Brain pericyte (primary cell): ENCODE data around the gene OGT.
"Not testable (repeated sequence)": the region's sequence is repeated elsewhere in the genome, so short reads cannot be mapped to it uniquely, and the experiment has no call there.

Source experiments
- DNase-seq: peaks from one replicate; pipeline ENCODE4 v3.0.0-alpha.2; 2012; ENCODE audit warnings: low read depth, low spot score

Gene OGT

DNA sequence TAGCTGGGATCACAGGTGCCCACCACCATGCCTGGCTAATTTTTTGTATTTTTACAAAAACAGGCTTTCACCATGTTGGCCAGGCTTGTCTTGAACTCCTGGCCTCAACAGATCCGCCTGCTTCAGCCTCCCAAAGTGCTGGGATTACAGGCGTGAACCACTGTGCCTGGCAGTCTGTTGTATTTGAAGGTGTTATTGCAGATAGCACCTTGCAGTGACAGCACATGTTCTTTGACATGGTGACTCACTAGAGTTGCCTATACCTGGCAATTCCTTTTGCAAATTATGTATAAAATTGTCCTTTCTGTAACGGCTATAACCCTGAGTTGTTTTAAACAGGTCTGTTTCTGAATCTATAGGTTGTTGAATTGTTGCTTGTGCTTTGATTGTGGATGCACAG, 7.9 kb downstream of the OGT start:
- DNase-seq = no peak

DNA sequence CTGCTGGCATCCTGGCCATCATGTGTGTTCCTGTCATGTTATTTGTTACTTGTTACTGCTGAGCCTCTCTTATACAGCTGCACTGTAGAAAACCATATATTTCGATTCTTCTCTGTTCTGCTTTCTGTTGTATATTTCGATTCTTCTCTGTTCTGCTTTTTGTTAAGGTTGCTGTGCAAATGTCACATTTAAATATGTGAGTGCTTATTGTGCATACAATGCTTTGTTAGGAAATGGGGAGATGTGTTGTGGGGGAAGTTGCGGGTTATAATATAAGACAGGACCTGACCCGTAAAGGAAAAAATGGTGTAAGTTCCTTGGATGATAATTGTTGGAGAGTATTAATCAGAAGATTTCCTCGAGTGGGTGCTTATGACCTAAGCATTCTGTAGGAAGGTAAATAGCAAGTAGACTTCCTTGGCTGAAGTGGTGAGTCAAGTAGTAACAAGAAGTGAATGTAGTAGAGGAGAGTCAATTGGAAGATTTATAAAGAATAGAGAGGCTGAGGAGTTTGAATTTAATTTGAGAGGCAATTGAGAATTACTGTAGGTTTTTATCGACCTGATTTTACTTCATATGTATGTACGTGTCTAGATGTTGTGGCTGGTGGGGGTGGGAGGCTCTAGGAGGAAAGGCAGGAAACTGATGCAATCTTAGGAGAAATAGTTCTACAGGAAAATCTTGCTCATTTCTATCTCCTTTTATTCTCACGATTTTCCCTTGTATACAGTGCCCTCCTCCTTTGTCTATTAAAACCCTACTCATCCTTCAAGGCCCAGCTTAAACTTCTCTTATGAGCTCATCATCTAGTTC, 8.5 kb downstream of the OGT start:
- no peak for DNase-seq

GRCh38 chrX:71542411-71542810, 9.5 kb downstream of the OGT start:
- no peak for DNase-seq

- no peak for DNase-seq
These were observed 9.9 kb downstream of the OGT start for GRCh38 chrX:71542825-71543224.

- no peak for DNase-seq
These were observed 10.4 kb downstream of the OGT start for GRCh38 chrX:71543316-71543715.

GRCh38 chrX:71545364-71545763, 12.5 kb downstream of the OGT start:
- DNase-seq = no peak

DNA sequence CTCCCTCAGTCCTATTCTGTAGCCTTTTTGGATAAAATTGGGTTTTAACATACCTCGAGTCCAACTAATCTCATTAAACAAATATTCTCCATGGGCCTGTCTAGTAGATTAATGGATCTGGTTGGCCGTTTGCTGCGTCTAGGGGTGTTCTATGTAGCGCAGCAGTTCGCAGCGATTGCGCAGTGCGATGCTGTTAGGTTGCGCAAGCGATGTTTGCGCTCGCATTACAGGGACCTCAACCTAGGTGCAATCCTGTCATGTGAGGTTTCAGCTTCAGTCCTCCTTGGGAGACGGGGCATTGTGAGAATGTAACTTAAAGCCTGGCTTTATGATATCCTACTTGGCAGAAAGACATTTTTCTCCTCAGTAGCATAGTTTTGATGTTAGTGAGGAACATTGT, 14.0 kb downstream of the OGT start:
- DNase-seq = no peak

DNA sequence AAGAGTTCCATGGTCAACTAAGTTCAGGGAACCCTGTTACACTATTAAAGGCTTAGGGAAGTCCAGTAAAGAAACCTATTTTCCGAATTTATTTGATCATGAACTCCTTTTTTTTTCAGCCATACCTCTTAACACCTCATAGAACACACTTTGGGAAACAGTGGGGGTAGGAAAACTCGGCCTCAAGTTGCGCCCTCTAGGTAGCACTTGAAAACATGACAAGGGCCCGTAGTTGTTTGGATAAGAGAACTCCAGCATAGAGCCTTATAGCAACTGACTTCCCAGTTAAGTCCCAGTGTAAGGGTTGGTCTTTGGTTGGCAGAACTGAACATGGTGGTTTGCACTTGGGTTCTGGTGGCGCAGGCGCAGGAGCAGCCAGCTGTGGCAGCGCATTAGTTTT, 14.4 kb downstream of the OGT start:
- no peak for DNase-seq

DNA sequence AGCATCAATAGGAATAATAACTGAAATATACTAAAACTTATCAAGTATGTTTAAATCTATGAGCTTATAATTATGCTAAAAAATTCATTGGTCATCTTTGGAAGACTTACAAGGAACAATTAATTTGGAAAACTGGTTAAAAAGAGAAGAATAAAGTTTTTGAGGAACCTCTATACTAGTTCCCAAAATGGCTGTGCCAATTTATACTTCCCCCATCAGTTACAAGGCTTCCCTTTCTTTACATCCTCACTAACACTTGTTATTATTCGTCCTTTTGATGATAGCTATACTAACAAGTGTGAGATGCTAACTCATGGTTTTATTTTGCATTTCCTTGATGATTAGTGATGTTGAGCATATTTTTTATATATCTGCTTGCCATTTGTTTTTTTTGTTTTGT, 17.1 kb downstream of the OGT start:
- no peak for DNase-seq

DNA sequence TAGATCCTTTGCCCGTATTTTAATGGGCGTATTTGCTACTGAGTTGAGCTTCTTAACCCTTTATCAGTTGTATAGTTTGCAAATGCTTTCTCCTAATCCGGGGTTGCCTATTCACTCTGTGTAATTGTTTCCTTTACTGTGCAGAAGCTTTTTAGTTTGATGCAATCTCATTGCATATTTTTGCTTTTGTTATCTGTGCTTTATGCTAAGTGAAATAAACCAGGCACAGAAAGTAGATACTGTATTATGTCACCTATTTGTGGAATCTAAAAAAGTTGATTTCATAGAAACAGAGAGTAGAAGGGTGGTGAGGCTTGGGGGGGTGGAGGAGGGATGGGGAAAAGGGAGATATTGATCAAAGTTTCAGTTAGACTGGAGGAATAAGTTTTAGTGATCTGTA, 17.7 kb downstream of the OGT start:
- DNase-seq = no peak

- DNase-seq = no peak
These were observed 23.1 kb downstream of the OGT start for GRCh38 chrX:71556036-71556435.

GRCh38 chrX:71558920-71559319, 26.0 kb downstream of the OGT start:
- no peak for DNase-seq

GRCh38 chrX:71559773-71560172, 26.9 kb downstream of the OGT start:
- DNase-seq = not testable (repeated sequence)

DNA sequence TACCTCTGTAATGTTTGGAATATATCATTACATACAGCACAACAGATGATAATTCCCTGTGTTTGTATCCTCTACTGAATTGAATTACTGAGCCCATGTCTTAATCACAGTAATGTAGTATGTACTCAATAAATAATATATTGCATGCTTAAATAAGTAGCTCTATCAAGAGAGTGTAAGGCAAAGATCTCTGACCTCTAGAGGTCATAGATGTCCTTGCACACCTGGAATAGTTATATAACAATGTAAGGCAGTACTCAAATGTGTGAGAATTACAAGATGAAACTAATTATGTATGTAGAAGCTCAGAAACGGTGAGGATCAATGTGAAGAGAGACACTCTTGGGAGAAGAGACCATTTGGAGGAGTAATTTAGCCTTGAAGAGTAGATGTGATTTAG, 31.0 kb downstream of the OGT start:
- no peak for DNase-seq

DNA sequence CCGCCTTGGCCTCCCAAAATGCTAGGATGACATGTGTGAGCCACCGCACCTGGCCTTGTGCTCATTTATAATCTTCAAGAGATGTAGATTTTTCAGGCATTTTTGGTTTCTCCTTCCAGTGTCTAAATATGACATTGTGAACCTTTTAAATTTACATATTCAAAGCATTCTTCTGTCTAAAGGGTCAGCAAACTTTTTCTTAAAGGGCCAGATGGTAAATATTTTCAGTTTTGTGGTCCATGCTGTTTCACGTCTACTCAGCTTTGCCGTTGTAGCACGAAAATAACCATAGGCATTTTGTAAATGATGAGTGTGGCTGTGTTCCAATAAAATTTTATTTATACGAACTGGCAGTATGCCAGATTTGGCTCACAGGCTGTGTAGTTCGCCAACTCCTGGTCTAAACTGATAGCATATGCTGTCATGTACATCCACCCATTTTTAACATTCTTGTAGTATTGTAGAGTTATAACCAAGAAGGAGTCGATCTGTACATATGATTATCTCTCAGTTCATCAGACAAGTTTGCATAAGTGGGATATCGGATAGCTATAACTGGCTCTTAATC, 32.7 kb downstream of the OGT start:
- DNase-seq = no peak

- not testable (repeated sequence) for DNase-seq
These were observed 38.5 kb downstream of the OGT start for GRCh38 chrX:71571390-71571789.

- DNase-seq = no peak
These were observed 40.7 kb downstream of the OGT start for GRCh38 chrX:71573590-71573989.

GRCh38 chrX:71577682-71578081, 44.8 kb downstream of the OGT start:
- no peak for DNase-seq

DNA sequence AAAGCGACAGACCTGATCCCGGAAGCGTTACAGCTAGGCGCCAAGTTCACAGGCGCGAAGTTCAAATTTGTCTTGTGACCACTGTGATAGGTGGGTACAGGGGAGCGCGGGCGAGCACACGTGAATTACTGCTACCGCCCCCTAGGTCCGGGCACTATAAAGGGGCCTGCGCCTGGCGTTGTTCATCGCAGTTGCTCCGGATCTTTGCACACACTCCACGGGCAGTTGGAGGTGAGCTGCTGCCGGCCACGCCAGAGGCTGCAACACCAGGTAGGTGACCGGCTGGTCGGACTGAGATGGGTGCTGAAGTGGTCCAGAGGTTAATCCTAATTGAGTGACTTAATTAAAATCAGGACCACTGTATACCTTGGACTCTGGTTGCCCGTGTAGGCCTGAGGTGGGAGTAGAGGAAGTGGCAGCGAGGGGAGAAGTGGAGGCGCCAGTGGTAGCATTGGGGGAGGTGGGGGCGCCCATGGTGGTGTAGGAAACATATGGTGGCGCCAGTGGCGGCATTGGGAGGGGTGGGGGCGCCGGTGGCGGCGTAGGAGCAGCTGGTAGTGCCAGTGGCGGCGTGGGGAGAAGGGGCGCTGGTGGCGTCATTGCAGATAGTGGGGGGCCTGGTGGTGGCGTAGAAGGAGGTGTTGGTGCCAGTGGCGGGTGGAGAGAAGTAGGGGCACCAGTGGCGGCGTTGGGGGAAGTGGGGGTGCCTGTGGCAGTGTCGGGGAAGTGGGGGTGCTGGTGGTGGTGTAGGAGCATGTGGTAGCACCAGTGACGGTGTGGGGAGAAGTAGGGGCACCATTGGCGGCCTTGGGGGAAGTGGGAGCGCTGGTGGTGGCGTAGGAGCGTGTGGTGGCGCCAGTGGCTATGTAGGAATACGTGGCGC, 45.6 kb downstream of the OGT start, which contains the start of gene GCNA:
Gene GCNA, plus strand, starts transcription at position 185 of the 883 bp plus-strand sequence. CDS start 2,385 bp downstream, outside the sequence.
- no peak for DNase-seq

GRCh38 chrX:71579136-71579989, 46.5 kb downstream of the OGT start:
- DNase-seq = no peak

- no peak for DNase-seq
These were observed 47.1 kb downstream of the OGT start for GRCh38 chrX:71579990-71580380.
